Peyer's patch (tissue), 4 donors: ENCODE measurements around the gene PLEKHA6.

Experiments used
- CTCF ChIP-seq, 6 experiments: fragments of 450-650 bp in 4 of 6; fragments of 200-600 bp in 2 of 6; sonication (generic) in 1 of 6; IDR thresholded peaks; one replicate each; pipeline ENCODE4 v1.5.1; 2017 to 2019; ENCODE audit warnings: antibody characterized with exemption in 6 of 6, mild to moderate bottlenecking in 3 of 6, moderate library complexity in 1 of 6
- POLR2A ChIP-seq, 2 donors: fragments of 450-650 bp; IDR thresholded peaks; one replicate each; pipeline ENCODE4 v1.5.1; 2017; ENCODE audit warnings: antibody characterized with exemption in 2 of 2, mild to moderate bottlenecking in 2 of 2, moderate library complexity in 2 of 2

GRCh38 chr1:204342310-204342709, 17.4 kb downstream of the PLEKHA6 start:
- TF ChIP-seq CTCF (IDR thresholded peaks at IDR 0.05) (no peak), POLR2A (IDR thresholded peaks at IDR 0.05) (no peak)
